ENCODE measurements around the gene CAMK1D. TPM values are rescaled to one million over a fixed set of nuclear protein-coding genes. Genes with fewer than 3 reads are reported as not detected.

CAMK1D gene
- total RNA-seq, 2 donors from 2014 or later = 4.8 to 14.5 TPM

MicroRNA genes within 50 kb of the gene (microRNA counts, 767-probe panel; counts per million panel counts)
- microRNA hsa-miR-548q = 0 to 431 counts per million in 2 donors

Small RNAs within 50 kb of the gene (microRNA-seq; reads per million reads assigned to microRNA genes)
- not detected for gene MIR4480
- not detected for gene MIR4481
- gene MIR548Q = not detected

Small RNAs within 50 kb of the gene (small RNA-seq; reads per million reads assigned to genes)
- gene MIR4480 = 0 reads per million in 2 donors
- gene MIR548Q = 0 reads per million in 2 donors
- gene RF00279 = 0 reads per million in 2 donors
- gene RN7SL198P = 0 reads per million in 2 donors
- gene RNU6ATAC39P = 0 reads per million in 2 donors

Other genes with a start within 250 kb of the CAMK1D start
- gene SEC61A2, start 219.9 kb upstream of the CAMK1D start, total RNA-seq = 10 to 100 TPM in 1 of 2 donors, 1 to 10 TPM in 1; 2.9 to 13.5 TPM
- 10 to 100 TPM; 32.6 to 35.8 TPM for gene NUDT5, start 153.7 kb upstream of the CAMK1D start, total RNA-seq
- 10 to 100 TPM; 52.4 to 63.3 TPM for gene CDC123, start 153.4 kb upstream of the CAMK1D start, total RNA-seq